Epidermal melanocyte (primary cell): Measurements from ENCODE around the gene IL20.
"Not testable (repeated sequence)": the region's sequence is repeated elsewhere in the genome, so short reads cannot be mapped to it uniquely, and the experiment has no call there.

Experiments
- DNase-seq: peaks from one replicate; pipeline ENCODE4 v3.0.0; 2011; ENCODE audit warnings: low spot score; ENCODE audit not compliant: insufficient read length

Gene IL20

GRCh38 chr1:206842854-206843253, 22.6 kb upstream of the IL20 start:
- no peak for DNase-seq

- no peak for DNase-seq
These were observed 21.8 kb upstream of the IL20 start for GRCh38 chr1:206843626-206844025.

GRCh38 chr1:206846487-206846886, 18.9 kb upstream of the IL20 start:
- no peak for DNase-seq

GRCh38 chr1:206847337-206847834, 18.0 kb upstream of the IL20 start:
- no peak for DNase-seq

- no peak for DNase-seq
These were observed 17.5 kb upstream of the IL20 start for GRCh38 chr1:206847946-206848345.

- DNase-seq = no peak
These were observed 15.0 kb upstream of the IL20 start for GRCh38 chr1:206850401-206850800.

- no peak for DNase-seq
These were observed 13.9 kb upstream of the IL20 start for GRCh38 chr1:206851341-206852010.

GRCh38 chr1:206852662-206853061, 12.8 kb upstream of the IL20 start:
- not testable (repeated sequence) for DNase-seq

- DNase-seq = not testable (repeated sequence)
These were observed 11.7 kb upstream of the IL20 start for GRCh38 chr1:206853696-206854095.

- DNase-seq = no peak
These were observed 10.9 kb upstream of the IL20 start for GRCh38 chr1:206854401-206855129.

GRCh38 chr1:206855859-206856258, 9.6 kb upstream of the IL20 start:
- DNase-seq = no peak

GRCh38 chr1:206856674-206857464, 8.6 kb upstream of the IL20 start:
- no peak for DNase-seq

- no peak for DNase-seq
These were observed 6.3 kb upstream of the IL20 start for GRCh38 chr1:206859082-206859521.

- DNase-seq = no peak
These were observed 5.3 kb upstream of the IL20 start for GRCh38 chr1:206860165-206860564.

- no peak for DNase-seq
These were observed 2.2 kb upstream of the IL20 start for GRCh38 chr1:206863266-206863665.

- DNase-seq = no peak
These were observed 639 bp downstream of the IL20 start for GRCh38 chr1:206866062-206866461.

- DNase-seq = no peak
These were observed 1.8 kb downstream of the IL20 start for GRCh38 chr1:206867239-206867638.

- DNase-seq = no peak
These were observed 2.3 kb downstream of the IL20 start for GRCh38 chr1:206867716-206868115.

- no peak for DNase-seq
These were observed 2.8 kb downstream of the IL20 start for GRCh38 chr1:206868264-206868663.

- DNase-seq = no peak
These were observed 6.7 kb downstream of the IL20 start for GRCh38 chr1:206872139-206872538.

- no peak for DNase-seq
These were observed 8.3 kb downstream of the IL20 start for GRCh38 chr1:206873603-206874188.
